ENCODE measurements around the gene STX8. TPM values are rescaled to one million over a fixed set of nuclear protein-coding genes. Genes with fewer than 3 reads are reported as not detected.
"Not testable (repeated sequence)": the region's sequence is repeated elsewhere in the genome, so short reads cannot be mapped to it uniquely, and the experiment has no call there.

The STX8 gene
- total RNA-seq, 1 donor from 2014 or later: 52.1 TPM

DNA sequence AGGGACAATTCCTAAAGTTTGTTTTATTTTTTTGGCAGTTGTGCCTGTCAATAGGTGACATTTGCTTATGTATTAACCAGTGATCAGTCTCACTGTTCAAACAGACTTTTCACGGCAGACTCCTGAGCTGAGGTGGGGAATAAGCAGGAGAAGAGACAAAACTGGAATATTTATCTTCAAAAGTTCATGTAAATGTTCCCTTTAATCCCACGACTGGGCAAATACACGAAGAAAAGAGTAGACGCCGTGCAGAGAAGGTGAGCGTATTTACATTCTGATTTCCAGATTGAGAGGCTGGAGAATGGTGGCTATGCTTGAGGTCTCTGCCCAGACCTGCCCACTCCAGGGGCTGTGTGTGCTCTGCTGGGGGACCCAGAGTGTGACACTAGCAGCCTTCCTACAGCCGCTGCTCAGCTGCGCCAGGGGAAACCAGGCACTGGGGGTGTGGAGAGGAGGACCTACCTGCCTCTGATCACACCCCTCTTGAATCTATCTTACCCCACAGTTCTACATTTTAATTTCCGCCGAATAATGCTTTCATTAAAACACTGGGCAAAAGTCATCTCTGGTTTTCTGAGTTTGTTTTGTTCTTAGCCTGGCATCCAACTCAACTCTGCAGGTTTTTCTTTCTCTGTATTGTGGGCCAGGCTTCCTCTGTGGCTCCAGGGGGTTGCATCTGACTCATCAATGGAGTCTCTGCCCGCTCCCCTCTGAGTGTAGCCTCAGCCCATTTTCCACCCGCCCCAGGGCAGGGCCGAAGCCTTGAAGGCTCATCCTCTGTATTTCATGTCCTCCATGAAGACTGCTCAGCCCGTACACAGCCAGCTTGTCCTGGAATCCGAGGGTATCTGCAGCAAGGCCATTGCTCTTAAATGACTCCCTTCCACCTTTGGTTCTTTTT is 317.3 kb downstream of the STX8 start:
- DNase-seq: no peak

- not testable (repeated sequence) for DNase-seq
These were observed 318.0 kb downstream of the STX8 start for GRCh38 chr17:9257630-9257965.

- no peak for DNase-seq
These were observed 318.6 kb downstream of the STX8 start for GRCh38 chr17:9256751-9257629.

- DNase-seq: no peak
These were observed 319.3 kb downstream of the STX8 start for GRCh38 chr17:9256361-9256750.

DNA sequence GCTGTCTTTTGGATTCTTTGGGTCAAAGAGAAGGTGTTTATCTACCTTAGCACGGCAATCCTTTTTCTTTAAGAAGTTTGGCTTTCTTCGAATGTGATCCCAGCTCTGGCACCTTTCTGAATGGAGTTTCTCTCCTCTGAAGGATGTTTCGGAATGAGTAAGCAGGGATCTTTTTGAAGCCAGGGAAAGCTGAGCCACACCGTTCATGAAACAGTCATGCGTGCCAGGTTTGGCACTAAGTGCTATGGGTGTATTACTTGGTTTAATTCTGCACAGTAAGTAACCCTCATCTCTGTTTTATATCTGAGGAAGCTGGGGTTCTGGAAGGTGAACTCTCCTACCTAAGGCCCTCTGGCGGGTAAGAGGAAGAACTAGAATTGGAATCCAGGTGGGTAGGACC is 319.8 kb downstream of the STX8 start:
- no peak for DNase-seq

GRCh38 chr17:9254841-9255240 is 320.8 kb downstream of the STX8 start:
- no peak for DNase-seq

DNA sequence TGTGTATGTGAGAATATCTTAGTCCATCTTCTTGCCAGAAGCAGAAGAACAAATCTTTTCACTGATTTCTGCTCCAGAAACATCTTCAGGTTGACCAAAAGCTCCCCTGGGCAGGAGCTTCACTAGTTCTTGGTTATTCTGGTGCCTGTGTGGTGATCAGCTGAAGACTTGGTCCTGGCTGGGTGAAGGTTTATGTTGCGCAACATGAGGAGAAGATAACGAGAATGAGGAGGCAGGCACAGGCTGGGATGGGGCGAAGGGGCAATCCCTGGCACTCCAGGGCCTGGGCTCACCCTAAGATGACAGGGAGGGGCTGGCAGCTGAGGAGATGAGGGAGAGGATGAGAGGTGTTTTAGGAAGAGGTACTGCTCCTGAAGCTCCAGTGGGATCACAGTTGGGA is 322.3 kb downstream of the STX8 start:
- no peak for DNase-seq

GRCh38 chr17:9251273-9251672 is 324.3 kb downstream of the STX8 start:
- DNase-seq: no peak

GRCh38 chr17:9249245-9249953 is 326.2 kb downstream of the STX8 start:
- no peak for DNase-seq

- DNase-seq: no peak
These were observed 328.1 kb downstream of the STX8 start for GRCh38 chr17:9247401-9247938.

DNA sequence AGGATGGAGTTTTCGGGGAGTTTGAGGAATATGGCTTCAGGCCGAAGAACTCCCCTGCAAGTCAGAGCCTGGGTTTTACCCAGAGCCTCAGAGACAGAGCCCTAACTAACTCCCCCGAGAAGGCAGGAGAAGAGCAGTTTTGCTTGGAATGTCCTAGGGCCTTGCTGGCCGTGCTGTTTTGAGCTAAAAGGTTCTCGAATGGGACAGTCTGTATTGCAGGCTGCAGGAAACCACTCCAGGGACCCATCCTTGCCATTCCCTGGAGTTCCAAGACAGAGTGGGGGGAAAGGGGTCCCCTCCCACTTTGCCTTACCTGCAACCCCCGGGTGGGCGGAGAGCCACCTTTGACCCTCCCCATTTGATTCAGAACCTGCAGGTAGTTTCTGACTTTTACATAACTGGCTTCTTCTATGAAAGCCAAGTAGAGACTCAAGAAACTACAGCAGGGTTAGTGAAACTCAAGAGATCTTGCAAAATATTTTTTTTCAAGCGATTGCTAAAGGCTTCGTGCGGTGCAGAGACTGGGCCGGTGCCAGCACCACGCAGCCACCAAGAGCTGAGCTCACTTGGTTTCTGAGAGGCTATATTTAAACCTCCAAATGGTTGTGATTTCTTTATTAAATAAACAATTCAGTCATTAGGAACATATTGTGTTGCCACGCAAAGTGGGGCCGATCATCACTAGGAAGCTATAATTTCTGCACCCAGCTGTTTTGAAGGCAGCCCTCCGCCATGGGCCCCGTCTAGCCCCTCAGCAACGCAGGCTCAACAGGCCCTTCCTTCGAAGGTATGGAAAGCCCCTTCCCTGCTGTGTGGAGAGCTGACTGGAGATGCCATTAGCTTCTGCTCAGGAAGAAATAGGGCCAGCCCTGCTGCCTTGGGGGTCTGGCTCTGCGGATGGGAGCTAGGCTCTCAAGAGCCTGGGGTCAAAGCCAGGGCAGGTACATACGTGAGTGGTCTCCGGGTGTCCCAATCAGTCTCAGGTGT is 331.3 kb downstream of the STX8 start:
- DNase-seq: peak; percentile 78

- no peak for DNase-seq
These were observed 332.6 kb downstream of the STX8 start for GRCh38 chr17:9242983-9243382.

DNA sequence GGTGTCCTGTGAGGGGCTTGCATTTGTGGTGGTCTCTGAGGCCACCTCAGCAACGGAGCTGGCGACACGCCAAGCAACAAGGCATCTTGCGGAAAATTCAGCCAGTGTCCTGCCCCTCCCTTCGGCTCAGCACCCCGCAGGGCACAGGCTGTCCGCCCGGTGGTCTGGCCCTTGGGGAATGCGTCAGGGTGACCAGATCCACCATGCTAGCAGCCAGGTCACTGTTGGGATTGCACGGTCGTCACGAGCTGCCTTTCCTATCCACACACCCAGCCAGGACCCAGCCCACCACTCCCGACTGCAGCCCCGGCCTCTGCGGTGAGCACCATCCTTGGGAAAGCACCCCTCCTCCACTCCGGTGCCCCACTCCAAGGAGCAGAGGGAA is 333.1 kb downstream of the STX8 start:
- DNase-seq: no peak

- DNase-seq: no peak
These were observed 333.7 kb downstream of the STX8 start for GRCh38 chr17:9241774-9242496.

- peak; percentile 53 for DNase-seq
These were observed 334.3 kb downstream of the STX8 start for GRCh38 chr17:9241371-9241712.

- DNase-seq: peak; percentile 94
These were observed 334.8 kb downstream of the STX8 start for GRCh38 chr17:9240659-9241370.

DNA sequence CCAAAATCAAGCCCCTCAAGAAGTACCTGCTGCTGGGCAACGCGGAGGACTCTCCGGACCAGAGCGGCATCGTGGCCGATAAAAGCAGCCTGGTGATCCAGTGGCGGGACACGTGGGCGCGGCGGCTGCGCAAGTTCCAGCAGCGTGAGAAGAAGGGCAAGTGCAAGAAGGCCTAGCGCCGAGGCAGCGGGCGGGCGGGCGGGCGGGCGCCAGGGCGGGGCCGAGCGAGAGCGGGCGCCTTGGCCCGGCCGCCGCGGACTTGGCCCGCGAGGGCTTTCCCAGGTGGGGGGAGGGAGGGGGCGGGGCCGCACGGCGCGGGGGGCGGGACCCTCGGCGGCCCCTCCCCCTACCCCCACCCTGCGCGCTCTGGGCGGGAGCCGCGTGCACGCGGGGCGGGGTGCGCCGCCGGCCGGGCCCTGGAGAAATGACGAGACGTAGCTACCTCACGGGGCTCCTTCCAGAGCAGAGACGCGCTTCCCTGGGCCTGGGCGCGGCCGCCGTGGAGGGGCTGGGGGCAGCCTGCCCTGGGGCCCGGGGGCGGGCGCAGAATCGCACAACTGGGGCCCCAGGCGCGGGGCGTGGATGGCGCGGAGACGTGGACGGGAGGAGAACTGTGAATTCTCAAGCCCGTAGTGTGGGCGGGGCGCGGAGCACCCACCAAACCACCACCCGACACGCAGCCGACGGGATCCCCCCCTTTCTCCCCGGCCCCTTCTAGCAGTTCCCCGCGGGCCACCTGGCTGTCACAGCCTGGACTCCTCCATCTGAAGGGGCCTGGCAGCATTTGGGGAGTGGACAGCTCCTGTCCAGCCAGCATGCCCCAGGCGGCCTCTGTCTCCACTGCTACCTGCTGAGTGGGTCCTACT is 335.6 kb downstream of the STX8 start:
- DNase-seq: peak; percentile 72

GRCh38 chr17:9239246-9239792 is 336.3 kb downstream of the STX8 start:
- peak; percentile 61 for DNase-seq

Data from skin of body (tissue), 2 donors.